HG02571 (cell line): ENCODE measurements around the gene DENND2C.

Experiments used
- ATAC-seq: cut with Tn5 transposase; IDR thresholded peaks from one replicate; pipeline ENCODE4 v1.9.1; 2021; ENCODE audit warnings: mild to moderate bottlenecking, moderate library complexity; ENCODE audit not compliant: unreplicated experiment

DENND2C gene

GRCh38 chr1:114552106-114552639, 117.7 kb downstream of the DENND2C start:
- ATAC-seq = no peak

- no peak for ATAC-seq
Observed at GRCh38 chr1:114551400-114551799, 118.4 kb downstream of the DENND2C start.

DNA sequence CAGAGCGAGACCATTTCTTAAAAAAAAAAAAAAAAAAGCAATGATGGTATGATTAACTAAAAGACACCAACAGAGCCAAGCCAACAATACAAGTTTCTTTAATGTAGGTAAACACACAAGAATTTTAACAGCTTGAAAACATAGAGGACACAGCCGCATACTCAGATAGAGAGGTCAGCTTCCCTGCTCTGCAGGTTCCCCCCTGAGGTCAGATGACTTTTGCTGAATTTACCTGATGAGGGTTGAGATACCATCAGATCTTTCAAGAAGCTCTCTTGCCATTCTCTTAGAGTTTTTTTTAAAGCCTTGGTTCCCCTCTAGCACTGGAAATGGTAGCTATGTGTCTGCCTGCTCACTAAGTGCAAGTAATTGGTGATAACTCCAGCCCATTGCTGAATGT, 119.5 kb downstream of the DENND2C start:
- no peak for ATAC-seq

GRCh38 chr1:114549137-114549536, 120.7 kb downstream of the DENND2C start:
- no peak for ATAC-seq

- no peak for ATAC-seq
Observed at GRCh38 chr1:114547076-114547475, 122.8 kb downstream of the DENND2C start.

GRCh38 chr1:114545796-114546195, 124.1 kb downstream of the DENND2C start:
- ATAC-seq = no peak

GRCh38 chr1:114545315-114545714, 124.5 kb downstream of the DENND2C start:
- ATAC-seq = no peak

GRCh38 chr1:114540821-114541220, 129.0 kb downstream of the DENND2C start:
- ATAC-seq = no peak

DNA sequence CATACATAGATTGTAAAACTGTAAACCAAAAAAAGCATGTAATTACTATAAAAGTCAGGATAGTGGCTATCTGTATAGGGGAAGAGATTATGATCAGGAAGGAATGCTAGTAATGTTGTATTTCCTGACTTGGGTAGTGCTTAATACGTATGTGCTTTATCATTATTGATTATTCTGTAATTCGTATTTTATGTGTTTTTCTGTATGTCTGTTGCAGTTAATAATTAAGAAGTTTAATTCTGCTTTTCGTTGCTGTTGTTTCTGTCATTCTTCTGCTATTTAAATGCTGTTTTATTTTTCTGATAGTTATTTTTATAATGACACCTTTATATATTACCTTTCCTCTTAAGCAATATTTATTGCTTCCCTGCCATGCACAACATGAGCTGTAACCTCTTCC, 129.6 kb downstream of the DENND2C start:
- no peak for ATAC-seq

DNA sequence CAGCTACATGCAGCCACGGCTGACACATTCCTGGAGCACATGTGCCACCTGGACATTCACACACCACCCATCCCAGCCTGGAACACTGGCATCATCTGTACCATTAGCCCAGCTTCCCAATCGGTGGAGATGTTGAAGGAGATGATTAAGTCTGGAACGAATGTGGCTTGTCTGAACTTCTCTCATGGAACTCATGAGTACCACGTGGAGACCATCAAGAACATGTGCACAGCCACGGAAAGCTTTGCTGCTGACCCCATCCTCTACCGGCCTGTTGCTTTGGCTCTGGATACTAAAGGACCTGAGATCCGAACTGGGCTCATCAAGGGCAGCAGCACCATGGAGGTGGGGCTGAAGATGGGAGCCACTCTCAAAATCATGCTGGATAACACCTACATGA, 133.8 kb downstream of the DENND2C start:
- no peak for ATAC-seq

DNA sequence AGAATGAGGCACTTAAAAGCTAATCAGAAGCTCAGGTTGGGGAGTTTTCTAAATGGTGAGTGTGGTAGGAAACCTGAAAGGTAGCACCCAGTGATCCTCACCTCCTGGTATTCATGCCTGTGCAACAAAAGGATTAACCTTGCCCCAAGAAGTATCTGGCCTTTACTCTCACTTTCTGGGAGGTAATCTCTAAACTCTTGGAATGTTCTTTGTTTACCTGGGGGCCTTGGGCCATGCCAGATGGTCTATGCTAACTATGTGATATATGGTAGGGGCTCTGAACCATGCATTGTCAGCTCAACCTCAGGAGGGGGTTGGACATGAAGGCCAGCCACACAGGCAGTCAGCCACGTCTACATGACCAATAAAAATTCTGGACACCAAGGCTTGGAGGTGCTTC, 134.4 kb downstream of the DENND2C start:
- ATAC-seq = no peak
